NT2/D1 (cell line): Measurements from ENCODE around the gene PLCH2.
A peak's percentile ranks its signal among the peaks of the same experiment; 100 is the strongest.

Experiments used
- DNase-seq: peaks from one replicate; pipeline ENCODE4 v3.0.0-alpha.2; 2011; ENCODE audit warnings: low read depth, low spot score
- H3K27me3 ChIP-seq: 2 replicates; pipeline ENCODE4 v1.6.0; 2011; ENCODE audit warnings: mild to moderate bottlenecking; ENCODE audit not compliant: insufficient read length, insufficient read depth
- H3K36me3 ChIP-seq: 2 replicates; pipeline ENCODE4 v1.6.1; 2011; ENCODE audit warnings: mild to moderate bottlenecking, low read length, mixed read lengths; ENCODE audit not compliant: insufficient read depth, insufficient read length
- H3K4me1 ChIP-seq: 2 replicates; pipeline ENCODE4 v1.5.1; 2011; ENCODE audit not compliant: insufficient read depth, insufficient read length
- H3K4me3 ChIP-seq: 2 replicates; pipeline ENCODE4 v1.5.1; 2011; ENCODE audit warnings: low read depth; ENCODE audit not compliant: insufficient read length
- H3K9ac ChIP-seq: 2 replicates; pipeline ENCODE4 v1.6.0; 2011; ENCODE audit warnings: low read depth; ENCODE audit not compliant: insufficient read length
- H3K9me3 ChIP-seq: 2 replicates; pipeline ENCODE4 v1.5.1; 2011; ENCODE audit warnings: mild to moderate bottlenecking, low read length; ENCODE audit not compliant: insufficient read depth
- SUZ12 ChIP-seq: IDR thresholded peaks from 2 replicates; pipeline ENCODE4 v1.6.1; 2011; ENCODE audit not compliant: insufficient read length, insufficient read depth; ENCODE audit errors: extremely low read depth
- YY1 ChIP-seq: IDR thresholded peaks from 2 replicates; pipeline ENCODE4 v1.6.1; 2011; ENCODE audit not compliant: insufficient read length, insufficient read depth
- ZNF274 ChIP-seq: IDR thresholded peaks from 2 replicates; pipeline ENCODE4 v1.6.1; 2011; ENCODE audit warnings: mild to moderate bottlenecking, low read depth, low read length

Gene PLCH2

GRCh38 chr1:2541619-2542245 lies 65.6 kb downstream of the PLCH2 start:
- TF ChIP-seq SUZ12: no peak
- TF ChIP-seq ZNF274: no peak
- peak overlapping the region; percentile 21 for H3K9ac ChIP-seq
- H3K27me3 ChIP-seq: peaks cover 56% of the 10 kb centered on the region
- H3K9me3 ChIP-seq: no peaks in the 10 kb centered on the region
- peaks cover 20% of the 10 kb centered on the region for H3K4me1 ChIP-seq
- no peak overlapping the region for H3K4me3 ChIP-seq
- no peak for DNase-seq
- no peaks in the 10 kb centered on the region for H3K36me3 ChIP-seq

DNA sequence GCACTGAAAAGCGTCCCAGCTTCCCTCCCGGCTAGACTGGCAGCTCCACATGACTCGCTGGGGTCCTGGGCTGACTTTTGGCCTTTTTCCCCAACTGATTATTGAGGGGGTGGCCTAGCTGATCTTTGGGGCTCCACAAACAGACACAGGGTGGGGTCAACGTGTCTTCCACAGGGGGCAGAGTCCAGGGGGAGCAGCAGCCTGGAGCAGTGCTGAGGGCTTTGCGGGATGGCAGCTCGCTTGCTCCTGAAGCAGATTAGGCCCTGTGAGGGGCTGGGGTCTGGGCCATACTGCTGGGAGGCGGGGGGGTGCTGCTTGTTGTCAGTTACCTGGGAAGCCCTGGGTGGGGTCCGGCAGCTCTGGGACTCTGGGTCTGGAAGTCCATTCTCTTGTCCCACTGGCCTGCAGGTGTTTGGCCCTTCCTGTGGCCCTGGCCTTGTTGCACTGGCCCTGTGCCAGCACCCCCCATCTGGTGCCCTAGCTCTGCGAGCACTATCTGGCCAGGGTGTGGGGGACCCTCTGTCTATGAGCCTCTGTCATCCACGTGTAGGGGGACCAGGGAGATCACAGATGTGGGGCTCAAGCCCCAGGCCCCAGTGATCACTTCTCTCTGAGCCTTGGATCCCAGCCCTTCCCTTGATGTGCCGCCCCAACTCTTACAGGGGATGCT lies 66.3 kb downstream of the PLCH2 start:
- DNase-seq: no peak
- Histone ChIP-seq H3K9me3 (no peaks in the 10 kb centered on the region), H3K9ac (peak overlapping the region; percentile 21), H3K36me3 (no peaks in the 10 kb centered on the region), H3K27me3 (peaks cover 52% of the 10 kb centered on the region), H3K4me1 (peaks cover 20% of the 10 kb centered on the region), H3K4me3 (no peak overlapping the region)
- no peak for TF ChIP-seq YY1
- TF ChIP-seq ZNF274: no peak
- no peak for TF ChIP-seq SUZ12

DNA sequence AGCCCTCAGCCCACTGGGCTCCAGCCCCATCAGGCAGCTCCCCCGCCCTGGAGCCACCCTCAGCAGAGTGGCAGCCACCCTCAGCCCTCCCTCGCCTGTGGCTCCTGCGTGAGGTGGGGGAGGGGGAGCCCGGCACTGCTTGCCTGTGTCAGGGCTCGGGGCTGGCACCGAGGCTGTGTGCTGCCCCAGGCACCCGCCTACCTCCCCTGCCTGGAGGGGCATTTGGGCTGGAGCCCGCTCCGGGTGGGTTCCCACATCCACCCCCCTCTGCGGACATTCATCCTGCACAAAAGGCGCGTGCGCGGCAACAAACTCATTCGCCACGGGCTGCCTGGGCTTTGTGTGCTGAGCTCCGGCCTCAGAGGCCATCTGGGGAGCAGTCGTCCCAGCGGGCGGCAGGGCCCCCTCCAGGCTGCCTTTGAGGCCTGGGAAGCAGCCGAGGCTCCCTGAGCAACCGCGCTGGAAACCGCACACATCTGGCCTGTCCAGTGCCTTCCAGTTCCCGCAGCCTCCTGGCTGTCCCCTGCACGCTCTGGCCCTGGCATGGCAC lies 67.5 kb downstream of the PLCH2 start:
- no peak overlapping the region for H3K4me3 ChIP-seq
- H3K36me3 ChIP-seq: no peaks in the 10 kb centered on the region
- H3K4me1 ChIP-seq: peaks cover 20% of the 10 kb centered on the region
- H3K9ac ChIP-seq: peak overlapping the region; percentile 26
- H3K27me3 ChIP-seq: peaks cover 40% of the 10 kb centered on the region
- DNase-seq: no peak
- TF ChIP-seq ZNF274 (no peak), SUZ12 (no peak), YY1 (no peak)
- H3K9me3 ChIP-seq: no peaks in the 10 kb centered on the region

DNA sequence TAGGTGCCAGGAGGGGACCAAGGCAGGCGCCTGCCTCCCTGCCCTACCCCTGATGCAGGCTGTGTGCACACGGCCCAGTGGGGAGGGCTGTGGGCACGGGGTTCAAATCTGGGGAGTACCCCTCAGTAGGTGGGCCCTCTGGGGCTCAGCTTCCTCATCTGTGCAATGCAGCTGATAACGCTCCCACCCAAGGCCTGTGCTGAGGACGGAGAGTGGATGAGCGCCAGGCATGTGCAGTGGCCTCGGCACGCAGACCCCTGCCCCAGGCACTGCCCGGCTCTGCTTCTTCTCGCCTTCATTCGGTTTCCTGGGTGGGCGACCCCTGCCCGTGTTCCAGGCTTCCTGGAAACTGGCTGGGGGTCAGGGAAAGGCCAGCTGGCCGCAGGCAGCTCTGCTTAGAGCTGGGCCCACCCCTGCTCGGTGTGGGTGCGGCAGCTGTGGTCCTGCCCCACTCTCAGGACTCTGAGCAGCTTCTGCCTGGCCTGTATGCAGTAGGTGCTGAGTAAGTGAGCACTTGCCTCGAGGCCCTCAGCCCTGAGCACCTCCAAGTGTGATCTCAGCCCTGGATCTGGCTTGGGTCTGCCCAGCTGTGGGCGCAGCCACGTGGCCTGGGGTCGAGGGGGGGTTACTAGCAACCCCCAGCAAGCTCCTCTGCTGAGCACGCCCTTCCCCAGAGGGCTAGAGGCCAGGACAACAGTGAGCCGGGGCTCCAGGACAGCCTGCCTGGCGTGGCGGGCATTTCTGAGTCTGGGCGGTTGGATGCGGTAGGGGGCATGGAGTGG lies 68.2 kb downstream of the PLCH2 start:
- Histone ChIP-seq H3K36me3 (no peaks in the 10 kb centered on the region), H3K4me1 (peaks cover 21% of the 10 kb centered on the region), H3K4me3 (no peak overlapping the region), H3K27me3 (peaks cover 37% of the 10 kb centered on the region), H3K9ac (peak overlapping the region; percentile 26), H3K9me3 (no peaks in the 10 kb centered on the region)
- TF ChIP-seq ZNF274 (no peak), YY1 (no peak), SUZ12 (no peak)
- DNase-seq: no peak

GRCh38 chr1:2544875-2545640 lies 69.0 kb downstream of the PLCH2 start:
- peaks cover 30% of the 10 kb centered on the region for H3K27me3 ChIP-seq
- no peak overlapping the region for H3K4me3 ChIP-seq
- H3K9ac ChIP-seq: peak overlapping the region; percentile 50
- DNase-seq: no peak
- TF ChIP-seq YY1 (no peak), SUZ12 (no peak), ZNF274 (no peak)
- H3K4me1 ChIP-seq: peaks cover 21% of the 10 kb centered on the region
- H3K9me3 ChIP-seq: no peaks in the 10 kb centered on the region
- H3K36me3 ChIP-seq: no peaks in the 10 kb centered on the region

- Histone ChIP-seq H3K4me3 (peak overlapping the region; percentile 61), H3K36me3 (no peaks in the 10 kb centered on the region), H3K4me1 (peaks cover 21% of the 10 kb centered on the region), H3K9ac (peak overlapping the region; percentile 85), H3K9me3 (no peaks in the 10 kb centered on the region), H3K27me3 (peaks cover 25% of the 10 kb centered on the region)
- no peak for TF ChIP-seq SUZ12
- TF ChIP-seq YY1: no peak
- no peak for TF ChIP-seq ZNF274
- DNase-seq: peak; percentile 79
Observed at GRCh38 chr1:2545754-2546514, 69.8 kb downstream of the PLCH2 start.
